PC-3 (cell line): ENCODE data around the gene PRSS56. TPM values are rescaled to one million over a fixed set of nuclear protein-coding genes. Genes with fewer than 3 reads are reported as not detected.
A peak's percentile ranks its signal among the peaks of the same experiment; 100 is the strongest.

Experiments
- ATAC-seq: fragments of 200-7000 bp; cut with Tn5 transposase; 2 replicates; pipeline ENCODE4 v1.9.1; 2020; ENCODE audit warnings: mild to moderate bottlenecking, moderate library complexity
- BruUV-seq: library from RNA; stranded (reverse); fragments of 400-500 nt; replicated peaks from 2 replicates; lab custom pipeline; 2021; lab: Mats Ljungman, UMichigan
- CTCF ChIA-PET: fragments of 300-600 bp; sonication (Branson Sonifier 250); formaldehyde crosslinking; loops from one replicate; lab custom pipeline; 2022; ENCODE audit warnings: antibody characterized with exemption; lab: Charles Lee
- POLR2A ChIA-PET: fragments of 300-600 bp; sonication (Branson Sonifier 250); formaldehyde crosslinking; loops from one replicate; lab custom pipeline; 2022; ENCODE audit warnings: antibody characterized with exemption; ENCODE audit not compliant: unreplicated experiment; lab: Charles Lee
- DNase-seq: peaks from one replicate; pipeline ENCODE4 v3.0.0-alpha.2; 2015
- H2AFZ ChIP-seq: fragments of 300-600 bp; sonication (generic); 2 replicates; pipeline ENCODE4 v1.6.0; 2016; ENCODE audit warnings: antibody characterized with exemption, low read length
- H3F3A ChIP-seq: fragments of 300-600 bp; sonication (generic); one replicate; pipeline ENCODE4 v1.6.0; 2017; ENCODE audit warnings: antibody characterized with exemption, low read length, control low read depth, mild to moderate bottlenecking; ENCODE audit not compliant: unreplicated experiment
- H3K27ac ChIP-seq: fragments of 300-600 bp; sonication (generic); 2 replicates; pipeline ENCODE4 v1.5.1; 2016; ENCODE audit warnings: mild to moderate bottlenecking, low read length
- H3K27me3 ChIP-seq: fragments of 300-600 bp; sonication (generic); 2 replicates; pipeline ENCODE4 v1.6.1; 2016; ENCODE audit warnings: low read length, mixed read lengths
- H3K36me3 ChIP-seq: fragments of 300-600 bp; sonication (generic); 2 replicates; pipeline ENCODE4 v1.6.1; 2016; ENCODE audit warnings: low read depth, mixed run types, low read length, mixed read lengths
- H3K4me1 ChIP-seq: fragments of 300-600 bp; sonication (generic); 2 replicates; pipeline ENCODE4 v1.5.1; 2016; ENCODE audit warnings: low read length; ENCODE audit not compliant: insufficient read depth
- H3K4me2 ChIP-seq: fragments of 300-600 bp; sonication (generic); 2 replicates; pipeline ENCODE4 v1.6.0; 2016; ENCODE audit warnings: low read length
- H3K4me3 ChIP-seq: fragments of 300-600 bp; sonication (generic); 2 replicates; pipeline ENCODE4 v1.5.1; 2016; ENCODE audit warnings: mild to moderate bottlenecking, low read length, mixed read lengths
- H3K79me2 ChIP-seq: fragments of 300-600 bp; sonication (generic); 2 replicates; pipeline ENCODE4 v1.6.1; 2017; ENCODE audit warnings: low read length, mixed read lengths
- H3K9ac ChIP-seq: fragments of 300-600 bp; sonication (generic); 2 replicates; pipeline ENCODE4 v1.6.0; 2016; ENCODE audit warnings: mild to moderate bottlenecking, low read length
- H3K9me2 ChIP-seq: fragments of 300-600 bp; sonication (generic); replicated peaks from 2 replicates; pipeline ENCODE4 v1.6.1; 2016; ENCODE audit warnings: mixed run types, low read length, mixed read lengths
- H3K9me3 ChIP-seq: fragments of 300-600 bp; sonication (generic); 2 replicates; pipeline ENCODE4 v1.6.1; 2016; ENCODE audit warnings: low read length, mixed read lengths
- H4K20me1 ChIP-seq: fragments of 300-600 bp; sonication (generic); 2 replicates; pipeline ENCODE4 v1.6.1; 2016; ENCODE audit warnings: low read length, mixed read lengths
- CTCF ChIP-seq: fragments of 300-600 bp; sonication (generic); conservative IDR thresholded peaks from 2 replicates; pipeline ENCODE4 v1.5.1; 2017; ENCODE audit warnings: antibody characterized with exemption, low read depth, mild to moderate bottlenecking, low read length
- EZH2 ChIP-seq: fragments of 300-600 bp; sonication (generic); IDR thresholded peaks from one replicate; pipeline ENCODE4 v1.6.1; 2017; ENCODE audit warnings: antibody characterized with exemption, mild to moderate bottlenecking, low read length; ENCODE audit not compliant: unreplicated experiment
- EZH2phosphoT487 ChIP-seq: fragments of 300-600 bp; sonication (generic); IDR thresholded peaks from 2 replicates; pipeline ENCODE4 v1.6.1; 2018; ENCODE audit warnings: mild to moderate bottlenecking, antibody characterized with exemption, low read length, borderline replicate concordance
- intact Hi-C: fragments of 100-400 bp; cut with micrococcal nuclease; formaldehyde crosslinking; loops from 2 replicates; pipeline ENCODE4 v1.9.0; 2023
- total RNA-seq: library from RNA; depleted of rRNA; stranded (reverse); fragments of >200 nt; gene quantifications from 2 replicates; pipeline ENCODE4 v1.2.3, GENCODE V29; 2014

PRSS56 gene
- total RNA-seq, 1 experiment from 2014 or later: not detected

GRCh38 chr2:232521959-232522622 lies 1.9 kb downstream of the PRSS56 start:
- TF ChIP-seq EZH2: no peak
- TF ChIP-seq CTCF: peak; percentile 68
- no peak for TF ChIP-seq EZH2phosphoT487
- Histone ChIP-seq H3K79me2 (no peaks in the 10 kb centered on the region), H3K4me2 (no peak overlapping the region), H4K20me1 (no peaks in the 10 kb centered on the region), H3K36me3 (no peaks in the 10 kb centered on the region), H3F3A (no peaks in the 10 kb centered on the region), H2AFZ (no peak overlapping the region), H3K4me1 (no peaks in the 10 kb centered on the region), H3K9me3 (no peaks in the 10 kb centered on the region), H3K9me2 (no peaks in the 10 kb centered on the region), H3K9ac (no peak overlapping the region), H3K27ac (no peak overlapping the region), H3K27me3 (peaks cover 26% of the 10 kb centered on the region), H3K4me3 (no peak overlapping the region)
- intact Hi-C loops: no loop called here
- BruUV-seq: no TSS peak
- ChIA-PET CTCF (no interaction called here), POLR2A (no interaction called here)
- ATAC-seq (peak; percentile 61), DNase-seq (peak; percentile 40)

GRCh38 chr2:232522623-232523401 lies 2.6 kb downstream of the PRSS56 start:
- Histone ChIP-seq H2AFZ (no peak overlapping the region), H3K4me1 (no peaks in the 10 kb centered on the region), H3K27ac (no peak overlapping the region), H3K36me3 (no peaks in the 10 kb centered on the region), H3K9me3 (no peaks in the 10 kb centered on the region), H4K20me1 (no peaks in the 10 kb centered on the region), H3K27me3 (peaks cover 26% of the 10 kb centered on the region), H3K9me2 (no peaks in the 10 kb centered on the region), H3K4me2 (peak overlapping the region; percentile 70; the same call in 1 of the 2 replicates), H3K9ac (no peak overlapping the region), H3F3A (no peaks in the 10 kb centered on the region), H3K4me3 (no peak overlapping the region), H3K79me2 (no peaks in the 10 kb centered on the region)
- intact Hi-C loops: no loop called here
- DNase-seq (no peak), ATAC-seq (0 out of 2 replicates have a peak, but pooled peaks have one; percentile 7)
- ChIA-PET CTCF (no interaction called here), POLR2A (no interaction called here)
- TF ChIP-seq EZH2: no peak
- no peak for TF ChIP-seq CTCF
- no peak for TF ChIP-seq EZH2phosphoT487
- no TSS peak for BruUV-seq

GRCh38 chr2:232523402-232523681 lies 3.2 kb downstream of the PRSS56 start:
- Histone ChIP-seq H2AFZ (no peak overlapping the region), H3K9me3 (no peaks in the 10 kb centered on the region), H3K36me3 (no peaks in the 10 kb centered on the region), H3K4me1 (no peaks in the 10 kb centered on the region), H3K9ac (no peak overlapping the region), H3K79me2 (no peaks in the 10 kb centered on the region), H3K4me2 (peak overlapping the region; percentile 70), H3K27me3 (peaks cover 26% of the 10 kb centered on the region), H3K27ac (no peak overlapping the region), H3K9me2 (no peaks in the 10 kb centered on the region), H3F3A (no peaks in the 10 kb centered on the region), H4K20me1 (no peaks in the 10 kb centered on the region), H3K4me3 (no peak overlapping the region; the same call in 1 of the 2 replicates)
- DNase-seq (no peak), ATAC-seq (peak; percentile 5; the same call in 1 of the 2 replicates)
- no peak for TF ChIP-seq EZH2phosphoT487
- TF ChIP-seq EZH2: no peak
- no peak for TF ChIP-seq CTCF
- POLR2A ChIA-PET: no interaction called here
- intact Hi-C loops: no loop called here
- no TSS peak for BruUV-seq
- CTCF ChIA-PET: no interaction called here
